Testis (tissue), 3 donors: ENCODE measurements around the gene PYGB. TPM values are rescaled to one million over a fixed set of nuclear protein-coding genes. Genes with fewer than 3 reads are reported as not detected.

Experiments
- DNase-seq: peaks from one replicate; pipeline ENCODE4 v3.0.0-alpha.2; 2019
- H3K27ac ChIP-seq, 2 donors: fragments of 200-600 bp; sonication (generic); one replicate each; pipeline ENCODE4 v1.5.1; 2019
- H3K27me3 ChIP-seq: fragments of 200-600 bp; sonication (generic); one replicate; pipeline ENCODE4 v1.5.1; 2019
- H3K36me3 ChIP-seq: fragments of 200-600 bp; sonication (generic); one replicate; pipeline ENCODE4 v1.5.1; 2017; ENCODE audit warnings: low read depth; ENCODE audit errors: missing control alignments
- H3K4me1 ChIP-seq: fragments of 200-600 bp; sonication (generic); one replicate; pipeline ENCODE4 v1.5.1; 2019
- H3K4me3 ChIP-seq, 2 donors: fragments of 200-600 bp; sonication (generic); one replicate each; pipeline ENCODE4 v1.5.1; 2017 to 2019
- H3K9me3 ChIP-seq: fragments of 200-600 bp; sonication (generic); one replicate; pipeline ENCODE4 v1.5.1; 2017
- POLR2A ChIP-seq: fragments of 450-650 bp; IDR thresholded peaks from one replicate; pipeline ENCODE4 v1.6.1; 2017; ENCODE audit warnings: antibody characterized with exemption, mild to moderate bottlenecking, moderate library complexity
- WGBS, 2 donors: methylation state at CpG; one replicate each; pipeline ENCODE4 v1.1.5; 2018; 5-methylcytosine and 5-hydroxymethylcytosine counted together
- intact Hi-C: fragments of 100-400 bp; cut with DNase I; formaldehyde crosslinking; loops from one replicate; pipeline ENCODE4 v1.15.1; 2023; ENCODE audit warnings: low total_unique reads
- polyA plus RNA-seq: library from polyadenylated mRNA; stranded (reverse); fragments of 350-450 nt; fragmentation: Illumina TruSeq; extraction: RNeasy Lipid Tissue Mini Kit (QIAGEN cat#74804); gene quantifications from one replicate; pipeline ENCODE4 v1.2.3, GENCODE V29; 2014; ENCODE audit warnings: low read depth, low replicate concordance; ENCODE audit not compliant: insufficient read depth
- total RNA-seq, 2 donors: library from RNA; depleted of rRNA; stranded (reverse); fragments of >200 nt; gene quantifications; one replicate each; pipeline ENCODE4 v1.2.3, GENCODE V29; 2016
- TF ChIP-seq, protein P1 (sequence below), 3 experiments: fragments of 450-650 bp in 2 of 3; fragments of 200-600 bp in 1 of 3; sonication (generic) in 1 of 3; IDR thresholded peaks; one replicate each; pipeline ENCODE4 v1.5.1; 2016 to 2019; ENCODE audit warnings: antibody characterized with exemption in 3 of 3, mild to moderate bottlenecking in 2 of 3, moderate library complexity in 1 of 3

Gene PYGB
- total and polyA plus RNA-seq, 3 donors from 2014 or later: 50.8 to 91.5 (median 91.5) TPM

- 38 to 53% methylated on average over 3 of the region's 3 CpGs for WGBS, 2 donors
- no peak overlapping the region for H3K27ac ChIP-seq
- intact Hi-C loops: no loop called here
These were observed 2.6 kb downstream of the PYGB start for GRCh38 chr20:25250508-25250907.

DNA sequence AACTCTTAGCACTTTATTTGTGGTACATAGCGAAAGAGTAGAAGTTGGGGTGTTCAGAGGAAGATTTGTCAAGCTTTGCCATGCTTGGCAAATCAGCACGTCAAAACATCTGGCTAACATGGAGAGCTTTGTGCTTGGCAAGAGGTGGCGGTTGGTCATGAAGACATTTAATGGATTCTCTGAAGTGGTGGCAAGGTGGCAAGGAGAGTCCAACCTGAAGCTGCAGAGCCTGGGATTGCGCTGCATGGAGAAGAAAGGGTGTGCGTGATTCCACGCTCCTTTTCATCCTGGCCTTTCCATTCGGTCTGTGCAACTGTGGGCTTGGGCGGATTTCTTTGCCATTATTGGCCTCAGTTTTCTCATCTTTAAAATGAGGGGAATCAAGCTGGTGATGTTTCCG is 3.1 kb downstream of the PYGB start:
- intact Hi-C loops: no loop called here
- peak; percentile 10 for DNase-seq
- H3K4me1 ChIP-seq: peaks cover 53% of the 10 kb centered on the region
- TF ChIP-seq, protein P1, sequence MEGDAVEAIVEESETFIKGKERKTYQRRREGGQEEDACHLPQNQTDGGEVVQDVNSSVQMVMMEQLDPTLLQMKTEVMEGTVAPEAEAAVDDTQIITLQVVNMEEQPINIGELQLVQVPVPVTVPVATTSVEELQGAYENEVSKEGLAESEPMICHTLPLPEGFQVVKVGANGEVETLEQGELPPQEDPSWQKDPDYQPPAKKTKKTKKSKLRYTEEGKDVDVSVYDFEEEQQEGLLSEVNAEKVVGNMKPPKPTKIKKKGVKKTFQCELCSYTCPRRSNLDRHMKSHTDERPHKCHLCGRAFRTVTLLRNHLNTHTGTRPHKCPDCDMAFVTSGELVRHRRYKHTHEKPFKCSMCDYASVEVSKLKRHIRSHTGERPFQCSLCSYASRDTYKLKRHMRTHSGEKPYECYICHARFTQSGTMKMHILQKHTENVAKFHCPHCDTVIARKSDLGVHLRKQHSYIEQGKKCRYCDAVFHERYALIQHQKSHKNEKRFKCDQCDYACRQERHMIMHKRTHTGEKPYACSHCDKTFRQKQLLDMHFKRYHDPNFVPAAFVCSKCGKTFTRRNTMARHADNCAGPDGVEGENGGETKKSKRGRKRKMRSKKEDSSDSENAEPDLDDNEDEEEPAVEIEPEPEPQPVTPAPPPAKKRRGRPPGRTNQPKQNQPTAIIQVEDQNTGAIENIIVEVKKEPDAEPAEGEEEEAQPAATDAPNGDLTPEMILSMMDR (IDR thresholded peaks at IDR 0.05): no peak
- no peak for TF ChIP-seq POLR2A
- no peaks in the 10 kb centered on the region for H3K27me3 ChIP-seq
- no peak overlapping the region for H3K27ac ChIP-seq
- no peaks in the 10 kb centered on the region for H3K36me3 ChIP-seq
- H3K4me3 ChIP-seq: no peak overlapping the region
- no peaks in the 10 kb centered on the region for H3K9me3 ChIP-seq
- WGBS, 2 donors: 75 to 85% methylated on average over 9 of the region's 9 CpGs

More at GRCh38 chr20:25250508-25250907, 2.6 kb downstream of the PYGB start:
- H3K4me1 ChIP-seq: peaks cover 52% of the 10 kb centered on the region
- no peak overlapping the region for H3K4me3 ChIP-seq
- no peaks in the 10 kb centered on the region for H3K36me3 ChIP-seq
- peak; percentile 33 for DNase-seq
- H3K9me3 ChIP-seq: no peaks in the 10 kb centered on the region
- no peak for TF ChIP-seq POLR2A
- TF ChIP-seq, protein P1 (IDR thresholded peaks at IDR 0.05): no peak
- H3K27me3 ChIP-seq: no peaks in the 10 kb centered on the region

DNA sequence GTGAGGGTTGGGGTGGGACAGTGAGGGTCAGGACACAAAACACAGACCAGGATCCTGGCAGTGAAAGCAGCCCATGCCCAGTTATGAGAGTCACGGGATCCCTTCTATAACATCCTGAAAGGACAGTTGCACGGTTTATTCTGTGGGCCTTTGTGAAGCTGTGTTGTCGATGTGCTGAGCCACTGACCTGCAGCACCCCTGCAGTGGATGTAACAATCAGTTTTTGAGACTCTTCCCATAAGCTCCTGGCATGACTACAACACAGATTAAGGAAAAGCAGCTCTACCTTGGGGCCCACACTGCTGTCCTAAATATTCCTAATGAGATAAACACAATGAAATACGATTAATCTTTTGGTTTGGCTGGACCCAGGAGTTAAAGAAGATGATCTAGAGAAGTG is 3.7 kb downstream of the PYGB start:
- DNase-seq: peak; percentile 19
- no peaks in the 10 kb centered on the region for H3K27me3 ChIP-seq
- H3K4me1 ChIP-seq: peaks cover 58% of the 10 kb centered on the region
- no peaks in the 10 kb centered on the region for H3K36me3 ChIP-seq
- no peaks in the 10 kb centered on the region for H3K9me3 ChIP-seq
- no peak overlapping the region for H3K27ac ChIP-seq
- WGBS, 2 donors: 38 to 44% methylated on average over 4 of the region's 4 CpGs
- TF ChIP-seq POLR2A: no peak
- TF ChIP-seq, protein P1 (IDR thresholded peaks at IDR 0.05): no peak
- H3K4me3 ChIP-seq: no peak overlapping the region
- intact Hi-C loops: no loop called here

- Histone ChIP-seq H3K4me3 (no peak overlapping the region), H3K36me3 (no peaks in the 10 kb centered on the region), H3K9me3 (no peaks in the 10 kb centered on the region), H3K4me1 (peaks cover 58% of the 10 kb centered on the region), H3K27me3 (no peaks in the 10 kb centered on the region), H3K27ac (no peak overlapping the region)
- 66 to 76% methylated on average over 6 of the region's 6 CpGs for WGBS, 2 donors
- TF ChIP-seq, protein P1 (IDR thresholded peaks at IDR 0.05): no peak
- TF ChIP-seq POLR2A: no peak
- intact Hi-C loops: no loop called here
- DNase-seq: peak; percentile 12
These were observed 4.4 kb downstream of the PYGB start for GRCh38 chr20:25252230-25252651.

DNA sequence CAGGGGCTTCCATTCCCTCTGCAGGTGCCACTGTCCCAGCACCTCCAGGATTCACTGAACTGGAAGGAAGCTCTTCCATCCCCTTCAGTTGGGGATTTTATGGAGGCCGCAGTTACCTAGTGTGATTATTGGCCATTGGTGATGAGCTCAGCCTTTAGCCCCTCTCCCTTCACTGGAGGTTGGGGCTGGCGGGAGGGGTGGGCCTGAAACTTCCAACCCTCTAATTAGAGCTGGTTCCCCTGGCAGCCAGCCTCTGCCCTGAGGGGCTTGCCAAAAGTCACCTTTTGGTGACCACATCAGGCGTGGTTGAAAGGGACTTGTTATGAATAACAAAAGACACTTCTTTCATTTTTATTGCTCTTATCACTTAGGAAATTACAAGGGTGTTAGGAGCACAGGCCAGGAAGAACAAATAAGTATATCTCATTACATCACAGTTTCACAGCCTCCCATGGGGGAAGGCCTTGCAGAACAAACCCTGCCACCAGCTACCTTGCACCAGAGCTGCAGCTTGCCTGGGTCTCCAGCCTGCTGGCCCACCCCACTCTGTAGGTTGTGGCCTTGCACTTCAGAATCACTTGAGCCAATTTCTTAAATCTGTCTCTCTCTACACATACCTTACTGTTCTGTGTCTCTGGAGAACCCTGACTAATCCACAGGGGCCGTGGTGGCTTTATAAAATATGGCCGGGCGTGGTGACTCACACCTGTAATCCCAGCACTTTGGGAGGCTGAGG is 5.0 kb downstream of the PYGB start:
- no peak overlapping the region for H3K27ac ChIP-seq
- no peak for DNase-seq
- WGBS, 2 donors: 81 to 83% methylated on average over 5 to 6 of the region's 6 CpGs
- H3K27me3 ChIP-seq: no peaks in the 10 kb centered on the region
- no peaks in the 10 kb centered on the region for H3K36me3 ChIP-seq
- no peak overlapping the region for H3K4me3 ChIP-seq
- intact Hi-C loops: no loop called here
- H3K4me1 ChIP-seq: peaks cover 57% of the 10 kb centered on the region
- TF ChIP-seq POLR2A: no peak
- TF ChIP-seq, protein P1 (IDR thresholded peaks at IDR 0.05): no peak
- H3K9me3 ChIP-seq: no peaks in the 10 kb centered on the region
